ENCODE results near the gene PXK. TPM values are rescaled to one million over a fixed set of nuclear protein-coding genes. Genes with fewer than 3 reads are reported as not detected.

PXK gene
- total RNA-seq, 2 donors from 2014 or later: 9.3 to 11.4 TPM

DNA sequence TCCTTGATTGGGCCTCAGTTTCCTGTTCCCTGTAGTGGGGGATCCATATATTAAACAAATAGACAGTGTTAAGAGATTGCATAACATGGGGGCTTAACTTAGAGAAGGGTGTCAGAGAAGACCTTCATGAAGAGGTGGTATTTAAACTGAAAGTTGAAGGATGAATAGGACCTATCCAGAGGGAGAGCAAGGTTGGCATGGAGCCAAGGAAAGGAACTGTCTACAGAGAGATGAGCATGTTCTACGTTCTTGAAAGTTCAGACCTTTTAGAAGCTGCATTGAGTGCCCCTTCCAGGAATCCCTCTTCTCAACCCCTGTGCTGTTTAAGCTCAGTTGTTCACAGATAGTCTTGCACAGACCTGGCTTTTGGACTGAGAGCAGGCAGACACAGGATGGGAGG lies 24.0 kb upstream of the PXK start:
- no peaks in the 10 kb centered on the region for H3K27me3 ChIP-seq
- H3K4me3 ChIP-seq: no peak overlapping the region
- intact Hi-C loops (cut with DNase I): no loop called here
- peaks cover 12% of the 10 kb centered on the region for H3K4me1 ChIP-seq
- no peaks in the 10 kb centered on the region for H3K9me3 ChIP-seq
- H3K9ac ChIP-seq (ENCODE audit: low read depth in 2 of 2, low read length in 2 of 2): no peak overlapping the region
- no peak for DNase-seq
- H3K36me3 ChIP-seq: peaks cover 8% of the 10 kb centered on the region
- TF ChIP-seq, protein P1, sequence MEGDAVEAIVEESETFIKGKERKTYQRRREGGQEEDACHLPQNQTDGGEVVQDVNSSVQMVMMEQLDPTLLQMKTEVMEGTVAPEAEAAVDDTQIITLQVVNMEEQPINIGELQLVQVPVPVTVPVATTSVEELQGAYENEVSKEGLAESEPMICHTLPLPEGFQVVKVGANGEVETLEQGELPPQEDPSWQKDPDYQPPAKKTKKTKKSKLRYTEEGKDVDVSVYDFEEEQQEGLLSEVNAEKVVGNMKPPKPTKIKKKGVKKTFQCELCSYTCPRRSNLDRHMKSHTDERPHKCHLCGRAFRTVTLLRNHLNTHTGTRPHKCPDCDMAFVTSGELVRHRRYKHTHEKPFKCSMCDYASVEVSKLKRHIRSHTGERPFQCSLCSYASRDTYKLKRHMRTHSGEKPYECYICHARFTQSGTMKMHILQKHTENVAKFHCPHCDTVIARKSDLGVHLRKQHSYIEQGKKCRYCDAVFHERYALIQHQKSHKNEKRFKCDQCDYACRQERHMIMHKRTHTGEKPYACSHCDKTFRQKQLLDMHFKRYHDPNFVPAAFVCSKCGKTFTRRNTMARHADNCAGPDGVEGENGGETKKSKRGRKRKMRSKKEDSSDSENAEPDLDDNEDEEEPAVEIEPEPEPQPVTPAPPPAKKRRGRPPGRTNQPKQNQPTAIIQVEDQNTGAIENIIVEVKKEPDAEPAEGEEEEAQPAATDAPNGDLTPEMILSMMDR (IDR thresholded peaks at IDR 0.05): no peak
- no peak overlapping the region for H3K27ac ChIP-seq

GRCh38 chr3:58317811-58318210 lies 14.9 kb upstream of the PXK start:
- H3K36me3 ChIP-seq: peaks cover 4% of the 10 kb centered on the region

GRCh38 chr3:58321791-58322190 lies 10.9 kb upstream of the PXK start:
- Histone ChIP-seq H3K27me3 (no peaks in the 10 kb centered on the region), H3K4me1 (no peaks in the 10 kb centered on the region), H3K27ac (no peak overlapping the region), H3K9ac (ENCODE audit: low read depth in 2 of 2, low read length in 2 of 2) (no peak overlapping the region), H3K4me3 (no peak overlapping the region), H3K36me3 (no peaks in the 10 kb centered on the region), H3K9me3 (no peaks in the 10 kb centered on the region)
- DNase-seq: no peak
- intact Hi-C loops (cut with DNase I): loop anchor here (5.0 kb wide), 1 partner anchor 211 kb away; no protein-coding TSS in a partner anchor
- TF ChIP-seq, protein P1 (IDR thresholded peaks at IDR 0.05): no peak

More at GRCh38 chr3:58317811-58318210, 14.9 kb upstream of the PXK start:
- intact Hi-C loops (cut with DNase I): loop anchor here (2.0 kb wide), 1 partner anchor 95 kb away; no protein-coding TSS in a partner anchor
- H3K9ac ChIP-seq (ENCODE audit: low read depth in 2 of 2, low read length in 2 of 2): no peak overlapping the region
- TF ChIP-seq, protein P1 (IDR thresholded peaks at IDR 0.05): no peak
- no peaks in the 10 kb centered on the region for H3K4me1 ChIP-seq
- H3K27me3 ChIP-seq: no peaks in the 10 kb centered on the region
- H3K27ac ChIP-seq: no peak overlapping the region
- DNase-seq: no peak
- no peaks in the 10 kb centered on the region for H3K9me3 ChIP-seq
- no peak overlapping the region for H3K4me3 ChIP-seq

DNA sequence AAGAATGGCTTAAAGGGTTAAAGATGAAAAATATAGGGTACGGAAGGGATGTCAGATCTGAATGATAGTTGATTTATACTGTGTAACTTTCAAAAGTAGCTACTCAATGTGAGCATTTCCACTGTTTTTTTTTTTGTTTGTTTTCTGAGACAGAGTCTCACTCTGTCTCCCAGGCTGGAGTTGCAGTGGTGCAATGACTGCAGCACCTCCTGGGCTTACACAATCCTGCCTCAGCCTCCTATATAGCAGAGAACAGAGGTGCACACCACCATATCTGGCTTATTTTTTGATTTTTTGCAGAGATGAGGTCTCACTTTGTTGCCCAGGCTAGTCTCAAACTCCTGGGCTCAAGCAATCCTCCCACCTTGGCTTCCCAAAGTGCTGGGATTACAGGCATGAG lies 9.9 kb upstream of the PXK start:
- Histone ChIP-seq H3K36me3 (no peaks in the 10 kb centered on the region), H3K27me3 (no peaks in the 10 kb centered on the region), H3K27ac (no peak overlapping the region), H3K4me1 (no peaks in the 10 kb centered on the region), H3K9me3 (no peaks in the 10 kb centered on the region), H3K4me3 (no peak overlapping the region), H3K9ac (ENCODE audit: low read depth in 2 of 2, low read length in 2 of 2) (no peak overlapping the region)
- TF ChIP-seq, protein P1 (IDR thresholded peaks at IDR 0.05): no peak
- DNase-seq: no peak
- intact Hi-C loops (cut with DNase I): loop anchor here (5.0 kb wide), 1 partner anchor 210 kb away; no protein-coding TSS in a partner anchor

DNA sequence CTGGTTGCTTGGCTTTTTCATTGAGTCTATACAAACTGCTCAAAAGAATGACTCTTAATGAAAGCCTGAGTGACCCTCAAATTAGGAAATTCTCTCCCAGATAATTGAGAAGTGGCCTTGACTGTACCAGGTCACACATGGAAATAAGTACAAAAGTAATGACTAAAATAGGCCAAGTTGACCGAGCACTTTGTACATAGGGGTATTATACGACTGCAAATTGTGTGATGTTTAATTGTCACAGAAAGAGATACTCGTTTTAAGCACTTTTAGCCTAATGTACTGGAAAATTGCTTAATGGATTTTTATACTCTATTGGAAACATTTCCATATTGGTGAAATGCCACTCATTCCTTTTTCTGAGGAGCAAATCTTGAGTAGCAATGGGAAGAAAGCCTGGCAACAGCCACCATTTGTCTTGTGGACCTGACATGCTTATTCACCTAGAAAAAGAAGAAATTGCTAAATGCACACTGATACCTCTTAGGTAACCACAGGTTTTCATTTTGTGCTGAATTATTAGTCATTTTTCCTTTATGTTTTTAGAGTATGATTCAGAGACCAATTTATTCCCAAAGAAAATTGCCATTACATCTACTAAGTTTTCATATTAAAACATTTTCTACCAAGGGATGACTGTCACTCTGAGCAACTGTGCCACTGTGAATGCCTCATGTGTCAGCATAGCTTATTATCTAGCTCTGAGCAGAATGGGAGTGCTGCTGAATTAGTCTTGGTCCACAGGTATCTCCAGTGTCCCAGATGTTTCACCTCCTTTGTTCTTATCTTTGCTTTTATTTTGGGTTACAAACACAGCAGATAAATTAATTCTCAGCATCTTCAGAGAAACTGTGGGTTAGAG lies 8.9 kb upstream of the PXK start:
- Histone ChIP-seq H3K4me3 (no peak overlapping the region), H3K27ac (no peak overlapping the region), H3K9ac (ENCODE audit: low read depth in 2 of 2, low read length in 2 of 2) (no peak overlapping the region), H3K27me3 (no peaks in the 10 kb centered on the region), H3K36me3 (no peaks in the 10 kb centered on the region), H3K9me3 (no peaks in the 10 kb centered on the region), H3K4me1 (no peaks in the 10 kb centered on the region)
- intact Hi-C loops (cut with DNase I): loop anchor here (5.0 kb wide), 1 partner anchor 209 kb away; no protein-coding TSS in a partner anchor
- no peak for DNase-seq
- TF ChIP-seq, protein P1 (IDR thresholded peaks at IDR 0.05): no peak
